SU-DHL-6 (cell line): ENCODE measurements around the gene LHX2.

Source experiments
- H2AFZ ChIP-seq: fragments of 200-600 bp; sonication (generic); 2 replicates; pipeline ENCODE4 v1.6.1; 2014; ENCODE audit warnings: low read depth, mild to moderate bottlenecking, moderate library complexity, mixed read lengths, antibody characterized with exemption, low read length; ENCODE audit not compliant: severe bottlenecking
- H3F3A ChIP-seq: fragments of 200-600 bp; shearing (Covaris generic); 2 replicates; pipeline ENCODE4 v1.6.0; 2016; ENCODE audit warnings: antibody characterized with exemption, mild to moderate bottlenecking; ENCODE audit not compliant: insufficient read depth
- H3K27ac ChIP-seq: fragments of 200-600 bp; sonication (generic); 2 replicates; pipeline ENCODE4 v1.5.1; 2016; ENCODE audit warnings: low read depth, mild to moderate bottlenecking, low read length, moderate library complexity, mixed read lengths
- H3K27me3 ChIP-seq: fragments of 200-600 bp; sonication (generic), shearing (Covaris generic); 2 replicates; pipeline ENCODE4 v1.6.0; 2014; ENCODE audit warnings: mild to moderate bottlenecking, low read length
- H3K36me3 ChIP-seq: fragments of 200-600 bp; sonication (generic); 2 replicates; pipeline ENCODE4 v1.6.1; 2014; ENCODE audit warnings: mild to moderate bottlenecking, low read length, mixed read lengths
- H3K4me2 ChIP-seq: fragments of 300-600, 200-600 bp; shearing (Covaris generic), sonication (generic); 2 replicates; pipeline ENCODE4 v1.6.0; 2014; ENCODE audit warnings: low read length, low read depth, mild to moderate bottlenecking; ENCODE audit not compliant: poor library complexity, severe bottlenecking
- H3K4me3 ChIP-seq: fragments of 200-600 bp; sonication (generic); 2 replicates; pipeline ENCODE4 v1.5.1; 2014; ENCODE audit warnings: antibody characterized with exemption, low read length, mild to moderate bottlenecking, mixed read lengths; ENCODE audit not compliant: insufficient read depth, poor library complexity, severe bottlenecking
- H3K79me2 ChIP-seq: fragments of 200-600 bp; sonication (generic); 2 replicates; pipeline ENCODE4 v1.6.1; 2014; ENCODE audit warnings: mild to moderate bottlenecking, low read length, moderate library complexity; ENCODE audit not compliant: insufficient read depth
- H3K9ac ChIP-seq: fragments of 200-600 bp; sonication (generic); 2 replicates; pipeline ENCODE4 v1.7.0; 2014; ENCODE audit warnings: mild to moderate bottlenecking, low read length
- H3K9me2 ChIP-seq: fragments of 200-600 bp; sonication (generic); replicated peaks from 2 replicates; pipeline ENCODE4 v1.6.1; 2014; ENCODE audit warnings: low read length; ENCODE audit not compliant: insufficient read depth
- H3K9me3 ChIP-seq: fragments of 200-600 bp; sonication (generic); 2 replicates; pipeline ENCODE4 v1.6.1; 2014; ENCODE audit warnings: low read length, mixed read lengths; ENCODE audit not compliant: insufficient read depth
- H4K20me1 ChIP-seq: fragments of 200-600 bp; sonication (generic); 2 replicates; pipeline ENCODE4 v1.6.1; 2014; ENCODE audit warnings: low read depth, mild to moderate bottlenecking, antibody characterized with exemption, low read length, moderate library complexity, mixed read lengths
- EZH2phosphoT487 ChIP-seq: fragments of 200-600 bp; sonication (generic), shearing (Covaris generic); conservative IDR thresholded peaks from 2 replicates; pipeline ENCODE4 v1.6.1; 2018; ENCODE audit warnings: mild to moderate bottlenecking, antibody characterized with exemption, low read length, moderate library complexity, mixed read lengths
- TF ChIP-seq, protein P1 (sequence below): fragments of 200-600 bp; sonication (generic); IDR thresholded peaks from one replicate; pipeline ENCODE4 v1.5.1; 2017; ENCODE audit warnings: antibody characterized with exemption, mild to moderate bottlenecking, low read length, moderate library complexity; ENCODE audit not compliant: insufficient read depth, poor library complexity, severe bottlenecking

The LHX2 gene

DNA sequence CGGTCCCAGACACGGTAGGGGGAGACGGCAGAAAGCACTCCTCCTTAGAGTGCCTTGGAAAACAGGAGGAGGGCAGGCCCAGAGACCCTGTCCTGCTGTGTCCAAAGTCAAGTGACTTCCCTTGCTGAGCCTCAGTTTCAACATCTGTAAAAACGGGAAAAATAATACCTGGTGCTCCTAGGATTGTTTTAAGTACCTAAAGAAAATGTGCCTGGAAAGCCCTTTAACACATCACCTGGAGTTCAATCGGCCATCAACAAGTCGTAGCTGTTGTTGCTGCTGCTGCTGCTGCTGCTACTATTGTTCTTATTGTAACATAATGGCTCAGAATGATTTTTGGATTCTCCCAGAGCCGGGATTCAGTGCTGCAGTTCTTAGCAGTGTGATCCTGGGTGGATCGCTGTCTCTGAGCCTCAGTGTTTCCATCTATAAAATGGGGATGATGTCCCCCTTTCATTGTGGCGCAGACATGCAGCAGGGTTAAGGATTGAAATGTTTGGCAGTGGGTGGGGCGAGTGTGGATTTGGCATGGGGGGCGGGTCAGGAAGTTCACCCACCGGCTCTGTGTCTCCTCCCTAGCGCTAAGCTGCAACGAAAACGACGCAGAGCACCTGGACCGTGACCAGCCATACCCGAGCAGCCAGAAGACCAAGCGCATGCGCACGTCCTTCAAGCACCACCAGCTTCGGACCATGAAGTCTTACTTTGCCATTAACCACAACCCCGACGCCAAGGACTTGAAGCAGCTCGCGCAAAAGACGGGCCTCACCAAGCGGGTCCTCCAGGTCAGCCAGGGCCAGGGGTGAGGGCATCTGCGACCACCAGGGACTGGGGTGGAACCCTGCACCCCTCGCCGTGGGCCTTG, 9.2 kb downstream of the LHX2 start:
- Histone ChIP-seq H3K27ac (no peak overlapping the region), H2AFZ (no peak overlapping the region), H3K79me2 (no peaks in the 10 kb centered on the region), H3K9me3 (no peaks in the 10 kb centered on the region), H3K4me3 (no peak overlapping the region), H3K36me3 (no peaks in the 10 kb centered on the region), H3K9me2 (no peaks in the 10 kb centered on the region), H3K4me2 (peak overlapping the region; percentile 19), H3F3A (no peaks in the 10 kb centered on the region), H3K27me3 (no peaks in the 10 kb centered on the region), H3K9ac (no peak overlapping the region), H4K20me1 (no peaks in the 10 kb centered on the region)
- no peak for TF ChIP-seq EZH2phosphoT487
- TF ChIP-seq, protein P1, sequence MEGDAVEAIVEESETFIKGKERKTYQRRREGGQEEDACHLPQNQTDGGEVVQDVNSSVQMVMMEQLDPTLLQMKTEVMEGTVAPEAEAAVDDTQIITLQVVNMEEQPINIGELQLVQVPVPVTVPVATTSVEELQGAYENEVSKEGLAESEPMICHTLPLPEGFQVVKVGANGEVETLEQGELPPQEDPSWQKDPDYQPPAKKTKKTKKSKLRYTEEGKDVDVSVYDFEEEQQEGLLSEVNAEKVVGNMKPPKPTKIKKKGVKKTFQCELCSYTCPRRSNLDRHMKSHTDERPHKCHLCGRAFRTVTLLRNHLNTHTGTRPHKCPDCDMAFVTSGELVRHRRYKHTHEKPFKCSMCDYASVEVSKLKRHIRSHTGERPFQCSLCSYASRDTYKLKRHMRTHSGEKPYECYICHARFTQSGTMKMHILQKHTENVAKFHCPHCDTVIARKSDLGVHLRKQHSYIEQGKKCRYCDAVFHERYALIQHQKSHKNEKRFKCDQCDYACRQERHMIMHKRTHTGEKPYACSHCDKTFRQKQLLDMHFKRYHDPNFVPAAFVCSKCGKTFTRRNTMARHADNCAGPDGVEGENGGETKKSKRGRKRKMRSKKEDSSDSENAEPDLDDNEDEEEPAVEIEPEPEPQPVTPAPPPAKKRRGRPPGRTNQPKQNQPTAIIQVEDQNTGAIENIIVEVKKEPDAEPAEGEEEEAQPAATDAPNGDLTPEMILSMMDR, result no peak

DNA sequence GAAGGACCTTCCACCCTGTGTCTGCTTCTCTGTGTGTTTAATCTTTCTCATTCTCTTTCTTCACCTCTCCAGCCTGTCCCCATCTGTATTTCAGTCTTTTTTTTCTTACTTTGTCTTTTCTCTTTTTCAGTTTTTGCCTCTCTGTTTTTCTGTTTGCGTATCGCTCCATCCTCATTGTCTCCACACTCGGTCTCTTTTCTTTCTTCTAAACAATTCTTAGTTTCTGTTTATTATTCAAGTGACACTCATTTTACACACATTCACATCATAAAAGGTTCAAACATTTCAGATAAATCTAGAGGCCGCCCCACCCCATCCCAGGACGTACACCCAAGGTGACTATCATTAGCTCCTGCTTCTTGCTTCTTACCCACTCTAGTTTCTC, 9.8 kb downstream of the LHX2 start:
- H3K36me3 ChIP-seq, result no peaks in the 10 kb centered on the region
- H3K27me3 ChIP-seq, result no peaks in the 10 kb centered on the region
- H3K9ac ChIP-seq, result no peak overlapping the region
- H3K9me3 ChIP-seq, result no peaks in the 10 kb centered on the region
- H3K9me2 ChIP-seq, result no peaks in the 10 kb centered on the region
- no peak overlapping the region for H2AFZ ChIP-seq
- TF ChIP-seq, protein P1, result no peak
- no peak for TF ChIP-seq EZH2phosphoT487
- H3K4me2 ChIP-seq, result peak overlapping the region; percentile 19
- H3F3A ChIP-seq, result no peaks in the 10 kb centered on the region
- H3K4me3 ChIP-seq, result no peak overlapping the region
- H3K27ac ChIP-seq, result no peak overlapping the region
- H4K20me1 ChIP-seq, result no peaks in the 10 kb centered on the region
- no peaks in the 10 kb centered on the region for H3K79me2 ChIP-seq

DNA sequence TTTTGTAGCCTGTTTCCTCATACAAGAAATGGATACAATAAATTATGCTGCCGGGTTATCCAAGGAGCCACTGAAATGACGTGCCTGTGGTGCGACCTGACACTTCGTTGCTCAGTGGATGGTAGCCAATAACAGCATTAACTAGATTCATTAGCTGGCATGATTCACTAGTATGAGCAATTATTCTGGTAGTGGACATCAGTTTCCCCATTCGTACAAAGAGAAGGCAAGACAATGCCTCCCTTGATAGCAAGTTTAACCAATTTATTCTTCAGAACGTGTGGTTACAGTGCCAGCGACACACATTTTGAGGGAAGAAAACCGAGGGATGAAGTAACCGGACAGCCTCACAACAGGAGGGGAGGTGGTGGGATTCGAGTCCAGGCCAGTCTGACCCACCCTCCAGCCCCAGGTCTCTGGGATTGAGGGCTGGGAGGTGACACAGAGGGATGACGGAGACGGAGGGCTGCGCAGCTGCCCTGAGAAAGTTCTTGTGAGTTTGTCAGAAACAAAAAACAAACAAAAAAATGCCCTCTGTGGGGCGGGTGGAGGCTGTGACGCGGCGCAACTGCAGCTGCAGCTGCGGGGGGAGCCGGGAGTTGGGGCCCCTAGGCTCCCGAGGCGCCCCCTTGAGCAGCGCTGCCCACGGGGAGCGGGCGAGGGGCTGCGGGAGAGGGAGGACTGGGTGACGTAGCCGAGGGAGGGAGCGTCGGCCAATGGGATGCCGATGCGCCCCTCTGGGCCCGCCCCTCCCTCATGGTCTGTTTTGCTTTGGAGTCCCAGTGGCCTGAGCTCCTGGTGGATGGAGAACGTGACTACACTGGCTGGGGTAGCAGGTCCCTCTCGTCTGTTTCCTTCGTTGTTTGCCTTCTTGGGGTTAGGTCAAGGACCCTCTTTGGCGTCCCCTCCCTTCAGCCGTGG, 10.9 kb downstream of the LHX2 start:
- H3K27me3 ChIP-seq, result no peaks in the 10 kb centered on the region
- no peak overlapping the region for H3K27ac ChIP-seq
- H3K36me3 ChIP-seq, result no peaks in the 10 kb centered on the region
- no peaks in the 10 kb centered on the region for H3K79me2 ChIP-seq
- TF ChIP-seq, protein P1, result no peak
- no peak for TF ChIP-seq EZH2phosphoT487
- no peaks in the 10 kb centered on the region for H3K9me3 ChIP-seq
- no peak overlapping the region for H3K4me3 ChIP-seq
- H3K4me2 ChIP-seq, result no peak overlapping the region
- no peaks in the 10 kb centered on the region for H3F3A ChIP-seq
- H3K9me2 ChIP-seq, result no peaks in the 10 kb centered on the region
- no peak overlapping the region for H2AFZ ChIP-seq
- no peak overlapping the region for H3K9ac ChIP-seq
- H4K20me1 ChIP-seq, result no peaks in the 10 kb centered on the region
